Measurements from ENCODE around the gene ADNP2. TPM values are rescaled to one million over a fixed set of nuclear protein-coding genes. Genes with fewer than 3 reads are reported as not detected.

The ADNP2 gene
- 10 to 100 TPM; 22.8 to 25.7 TPM for total RNA-seq

GRCh38 chr18:80108739-80109675 lies at the start of gene ADNP2:
Gene ADNP2 (plus strand): TSS chr18:80109262. CDS start chr18:80117543, 8,281 bp downstream.
- DNase-seq = peak; percentile 92
- Mint-ChIP-seq H3K4me1 (peaks cover 48% of the 10 kb centered on the region), H3K4me3 (peak within 1 kb of the TSS; percentile 77), H3K36me3 (ENCODE audit: low read depth) (peaks cover 18% of the 10 kb centered on the region), H3K27ac (peak within 1 kb of the TSS; percentile 86), H3K27me3 (no peaks in the 10 kb centered on the region), H3K9me3 (ENCODE audit: low read depth) (no peaks in the 10 kb centered on the region)
- ChIA-PET POLR2A (interaction anchor here (0.6 to 1.2 kb wide), 2 partner anchors 75 to 124 kb away, joined by 3 to 5 read pairs; no protein-coding TSS in a partner anchor), CTCF (interaction anchor here (0.6 to 1.5 kb wide), 4 partner anchors 16 to 77 kb away, joined by 3 to 7 read pairs (median 3); partner anchors contain the start of gene RBFA)
- peak; percentile 83 for ATAC-seq
- intact Hi-C loops (cut with DNase I, micrococcal nuclease) = loop anchor here (1.0 to 5.0 kb wide), 13 partner anchors 38 to 1040 kb away; partner anchors contain the start of genes CTDP1 (in 2 of the 2), TXNL4A (in 2 of the 2), ATP9B (in 1 of the 2) and NFATC1 (in 1 of the 2)

- H3K4me3 Mint-ChIP-seq = no peak overlapping the region
- intact Hi-C loops (cut with DNase I, micrococcal nuclease) = no loop called here
Measured at GRCh38 chr18:80059945-80060344, 49.1 kb upstream of the ADNP2 start.

GRCh38 chr18:80065705-80066104 lies 43.4 kb upstream of the ADNP2 start:
- H3K27me3 Mint-ChIP-seq = no peaks in the 10 kb centered on the region
- DNase-seq (no peak), ATAC-seq (no peak)
- intact Hi-C loops (cut with DNase I, micrococcal nuclease) = no loop called here
- ChIA-PET POLR2A (no interaction called here), CTCF (interaction anchor here (1.3 to 1.4 kb wide), 2 partner anchors 14 to 25 kb away, joined by 3 read pairs; no protein-coding TSS in a partner anchor)
- peaks cover 6% of the 10 kb centered on the region for H3K9me3 Mint-ChIP-seq (ENCODE audit: low read depth)
- peaks cover 8% of the 10 kb centered on the region for H3K36me3 Mint-ChIP-seq (ENCODE audit: low read depth)
- no peak overlapping the region for H3K4me3 Mint-ChIP-seq
- H3K4me1 Mint-ChIP-seq = no peaks in the 10 kb centered on the region
- H3K27ac Mint-ChIP-seq = no peak overlapping the region

More at GRCh38 chr18:80059945-80060344, 49.1 kb upstream of the ADNP2 start:
- peaks cover 36% of the 10 kb centered on the region for H3K9me3 Mint-ChIP-seq (ENCODE audit: low read depth)
- H3K36me3 Mint-ChIP-seq (ENCODE audit: low read depth) = peaks cover 11% of the 10 kb centered on the region
- ChIA-PET POLR2A (no interaction called here), CTCF (no interaction called here)
- DNase-seq = no peak
- ATAC-seq = no peak
- no peak overlapping the region for H3K27ac Mint-ChIP-seq
- H3K4me1 Mint-ChIP-seq = no peaks in the 10 kb centered on the region
- no peaks in the 10 kb centered on the region for H3K27me3 Mint-ChIP-seq

- intact Hi-C loops (cut with DNase I, micrococcal nuclease) = no loop called here
- POLR2A ChIA-PET = no interaction called here
- H3K36me3 Mint-ChIP-seq (ENCODE audit: low read depth) = peaks cover 2% of the 10 kb centered on the region
- H3K4me3 Mint-ChIP-seq = no peak overlapping the region
- DNase-seq = no peak
- no peaks in the 10 kb centered on the region for H3K27me3 Mint-ChIP-seq
- H3K9me3 Mint-ChIP-seq (ENCODE audit: low read depth) = peaks cover 2% of the 10 kb centered on the region
- no peaks in the 10 kb centered on the region for H3K4me1 Mint-ChIP-seq
- H3K27ac Mint-ChIP-seq = no peak overlapping the region
- CTCF ChIA-PET = interaction anchor here (1.1 to 1.3 kb wide), 3 partner anchors 21 to 87 kb away, joined by 3 read pairs; no protein-coding TSS in a partner anchor
- no peak for ATAC-seq
Measured at GRCh38 chr18:80067321-80067720, 41.7 kb upstream of the ADNP2 start.

GRCh38 chr18:80067897-80068296 lies 41.2 kb upstream of the ADNP2 start:
- H3K4me1 Mint-ChIP-seq = no peaks in the 10 kb centered on the region
- POLR2A ChIA-PET = no interaction called here
- intact Hi-C loops (cut with DNase I, micrococcal nuclease) = no loop called here
- no peak overlapping the region for H3K27ac Mint-ChIP-seq
- H3K27me3 Mint-ChIP-seq = no peaks in the 10 kb centered on the region
- peaks cover 2% of the 10 kb centered on the region for H3K9me3 Mint-ChIP-seq (ENCODE audit: low read depth)
- DNase-seq (no peak), ATAC-seq (no peak)
- H3K4me3 Mint-ChIP-seq = no peak overlapping the region
- CTCF ChIA-PET = interaction anchor here (1.2 kb wide), 1 partner anchor 20 kb away, joined by 3 read pairs; no protein-coding TSS in a partner anchor
- no peaks in the 10 kb centered on the region for H3K36me3 Mint-ChIP-seq (ENCODE audit: low read depth)

- no peaks in the 10 kb centered on the region for H3K36me3 Mint-ChIP-seq (ENCODE audit: low read depth)
- ChIA-PET POLR2A (no interaction called here), CTCF (no interaction called here)
Measured at GRCh38 chr18:80068571-80069272, 40.3 kb upstream of the ADNP2 start.

GRCh38 chr18:80070825-80071224 lies 38.2 kb upstream of the ADNP2 start:
- Mint-ChIP-seq H3K9me3 (ENCODE audit: low read depth) (no peaks in the 10 kb centered on the region), H3K4me1 (no peaks in the 10 kb centered on the region), H3K27ac (no peak overlapping the region), H3K4me3 (no peak overlapping the region), H3K36me3 (ENCODE audit: low read depth) (peaks cover 4% of the 10 kb centered on the region), H3K27me3 (no peaks in the 10 kb centered on the region)
- ChIA-PET CTCF (no interaction called here), POLR2A (no interaction called here)
- DNase-seq (no peak), ATAC-seq (no peak)
- intact Hi-C loops (cut with DNase I, micrococcal nuclease) = no loop called here

More at GRCh38 chr18:80068571-80069272, 40.3 kb upstream of the ADNP2 start:
- Mint-ChIP-seq H3K27ac (no peak overlapping the region), H3K9me3 (ENCODE audit: low read depth) (no peaks in the 10 kb centered on the region), H3K4me1 (no peaks in the 10 kb centered on the region), H3K27me3 (no peaks in the 10 kb centered on the region), H3K4me3 (no peak overlapping the region)
- intact Hi-C loops (cut with DNase I, micrococcal nuclease) = no loop called here
- no peak for DNase-seq
- no peak for ATAC-seq

GRCh38 chr18:80074183-80074582 lies 34.9 kb upstream of the ADNP2 start:
- no peak for ATAC-seq
- Mint-ChIP-seq H3K4me1 (no peaks in the 10 kb centered on the region), H3K4me3 (no peak overlapping the region), H3K36me3 (ENCODE audit: low read depth) (peaks cover 4% of the 10 kb centered on the region), H3K27ac (no peak overlapping the region), H3K9me3 (ENCODE audit: low read depth) (no peaks in the 10 kb centered on the region), H3K27me3 (no peaks in the 10 kb centered on the region)
- ChIA-PET CTCF (interaction anchor here (0.6 kb wide), 1 partner anchor 67 kb away, joined by 3 read pairs; no protein-coding TSS in a partner anchor), POLR2A (no interaction called here)
- intact Hi-C loops (cut with DNase I, micrococcal nuclease) = no loop called here
- no peak for DNase-seq

GRCh38 chr18:80074697-80075096 lies 34.4 kb upstream of the ADNP2 start:
- ChIA-PET POLR2A (no interaction called here), CTCF (no interaction called here)
- DNase-seq = no peak
- H3K27me3 Mint-ChIP-seq = no peaks in the 10 kb centered on the region
- no peaks in the 10 kb centered on the region for H3K9me3 Mint-ChIP-seq (ENCODE audit: low read depth)
- peaks cover 4% of the 10 kb centered on the region for H3K36me3 Mint-ChIP-seq (ENCODE audit: low read depth)
- H3K4me3 Mint-ChIP-seq = no peak overlapping the region
- no peaks in the 10 kb centered on the region for H3K4me1 Mint-ChIP-seq
- H3K27ac Mint-ChIP-seq = no peak overlapping the region
- no peak for ATAC-seq
- intact Hi-C loops (cut with DNase I, micrococcal nuclease) = no loop called here

GRCh38 chr18:80075940-80076339 lies 33.1 kb upstream of the ADNP2 start:
- Mint-ChIP-seq H3K27me3 (no peaks in the 10 kb centered on the region), H3K36me3 (ENCODE audit: low read depth) (peaks cover 4% of the 10 kb centered on the region), H3K4me3 (no peak overlapping the region), H3K27ac (no peak overlapping the region), H3K4me1 (no peaks in the 10 kb centered on the region), H3K9me3 (ENCODE audit: low read depth) (no peaks in the 10 kb centered on the region)
- ATAC-seq (no peak), DNase-seq (no peak)
- ChIA-PET CTCF (no interaction called here), POLR2A (no interaction called here)
- intact Hi-C loops (cut with DNase I, micrococcal nuclease) = no loop called here

GRCh38 chr18:80076379-80076778 lies 32.7 kb upstream of the ADNP2 start:
- H3K27me3 Mint-ChIP-seq = no peaks in the 10 kb centered on the region
- peaks cover 4% of the 10 kb centered on the region for H3K36me3 Mint-ChIP-seq (ENCODE audit: low read depth)
- intact Hi-C loops (cut with DNase I, micrococcal nuclease) = no loop called here
- H3K9me3 Mint-ChIP-seq (ENCODE audit: low read depth) = no peaks in the 10 kb centered on the region
- ChIA-PET CTCF (no interaction called here), POLR2A (no interaction called here)
- no peaks in the 10 kb centered on the region for H3K4me1 Mint-ChIP-seq
- H3K4me3 Mint-ChIP-seq = no peak overlapping the region
- no peak for DNase-seq
- no peak for ATAC-seq
- no peak overlapping the region for H3K27ac Mint-ChIP-seq
